ENCODE measurements around the gene CCDC152. TPM values are rescaled to one million over a fixed set of nuclear protein-coding genes. Genes with fewer than 3 reads are reported as not detected.

Gene CCDC152
- total and polyA plus RNA-seq, 2 donors (not counting 3 experiments of a cell fraction or from before 2014, with no cell fraction given): 0.48 to 2.8 TPM

DNA sequence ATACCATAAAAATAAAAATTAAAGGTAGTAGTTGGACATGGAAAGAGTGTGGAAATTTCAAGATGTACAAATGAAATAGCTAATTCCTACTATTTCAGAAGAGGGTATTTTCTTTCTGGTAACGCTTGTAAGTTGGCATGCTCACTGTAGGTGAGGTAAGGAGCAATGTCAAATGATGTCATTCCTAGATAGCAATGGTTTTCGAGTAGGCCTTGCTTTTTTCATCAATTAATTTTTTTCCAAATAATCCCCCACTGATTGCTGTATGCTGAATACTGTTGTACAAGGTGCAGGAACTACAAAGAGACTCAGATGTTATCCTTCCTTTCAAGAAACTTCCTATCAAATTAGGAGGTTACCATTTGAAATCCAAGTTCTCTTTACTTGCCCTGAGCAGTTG, 56.0 kb downstream of the CCDC152 start:
- ChIA-PET POLR2A (no interaction called here), CTCF (interaction anchor here (1.3 kb wide), 1 partner anchor 28 kb away, joined by 3 read pairs; no protein-coding TSS in a partner anchor)
- Histone ChIP-seq H3K9me1 (replicated peaks; ENCODE audit: control insufficient read depth, extremely low read depth, insufficient read depth, low read length) (no peaks in the 10 kb centered on the region), H3K9ac (replicated peaks; ENCODE audit: extremely low read depth, insufficient read depth, low read length) (no peak overlapping the region), H2AFZ (ENCODE audit: low read depth, low read length) (no peak overlapping the region), H3K79me2 (ENCODE audit: control insufficient read depth, insufficient read depth, low read length) (no peaks in the 10 kb centered on the region), H3K4me2 (ENCODE audit: insufficient read depth, low read length) (no peak overlapping the region), H3K27me3 (ENCODE audit: control insufficient read depth in 2 of 2, insufficient read depth in 2 of 2, low read length in 2 of 2) (no peaks in the 10 kb centered on the region), H4K20me1 (replicated peaks; ENCODE audit: control insufficient read depth, extremely low read depth, insufficient read depth, low read length) (no peaks in the 10 kb centered on the region), H3K4me1 (ENCODE audit: control insufficient read depth, extremely low read depth, insufficient read depth, low read length) (no peaks in the 10 kb centered on the region), H3K27ac (ENCODE audit: insufficient read depth, low read depth, low read length) (no peak overlapping the region), H3K4me3 (replicated peaks in 1 of 3; ENCODE audit: insufficient read depth in 1 of 3, low read depth in 1 of 3, low read length in 3 of 3) (no peak overlapping the region), H3K9me3 (replicated peaks; ENCODE audit: control insufficient read depth, insufficient read depth, low read length) (no peaks in the 10 kb centered on the region), H3K36me3 (ENCODE audit: control insufficient read depth in 2 of 2, extremely low read depth in 1 of 2, insufficient read depth in 2 of 2, low read length in 2 of 2) (no peaks in the 10 kb centered on the region)
- dilution Hi-C loops (cut with MboI; ENCODE audit: extremely low pct_ligation_motif_present, low sequenced_read_pairs): no loop called here
- intact Hi-C loops (cut with micrococcal nuclease): no loop called here
- DNase-seq (ENCODE audit: low read depth, low spot score) (no peak), FAIRE-seq (no peak)
- TF ChIP-seq JUN (IDR thresholded peaks at IDR 0.05; ENCODE audit: borderline replicate concordance, insufficient read depth, insufficient read length, low read depth) (no peak), POLR2A (IDR thresholded peaks at IDR 0.05; ENCODE audit: low read depth, low read length) (no peak), GATA2 (IDR thresholded peaks at IDR 0.05; ENCODE audit: insufficient read depth, insufficient read length, low read depth, low read length) (no peak), EZH2 (IDR thresholded peaks at IDR 0.05; ENCODE audit: borderline replicate concordance, low read depth, low read length, severe bottlenecking) (no peak), FOS (IDR thresholded peaks at IDR 0.05; ENCODE audit: borderline replicate concordance, insufficient read depth, low read length) (no peak), POLR2AphosphoS5 (IDR thresholded peaks at IDR 0.05; ENCODE audit: insufficient read depth, low read depth, low read length) (no peak), MYC (IDR thresholded peaks at IDR 0.05; ENCODE audit: low read depth, low read length) (no peak)
- TF ChIP-seq, protein P1, sequence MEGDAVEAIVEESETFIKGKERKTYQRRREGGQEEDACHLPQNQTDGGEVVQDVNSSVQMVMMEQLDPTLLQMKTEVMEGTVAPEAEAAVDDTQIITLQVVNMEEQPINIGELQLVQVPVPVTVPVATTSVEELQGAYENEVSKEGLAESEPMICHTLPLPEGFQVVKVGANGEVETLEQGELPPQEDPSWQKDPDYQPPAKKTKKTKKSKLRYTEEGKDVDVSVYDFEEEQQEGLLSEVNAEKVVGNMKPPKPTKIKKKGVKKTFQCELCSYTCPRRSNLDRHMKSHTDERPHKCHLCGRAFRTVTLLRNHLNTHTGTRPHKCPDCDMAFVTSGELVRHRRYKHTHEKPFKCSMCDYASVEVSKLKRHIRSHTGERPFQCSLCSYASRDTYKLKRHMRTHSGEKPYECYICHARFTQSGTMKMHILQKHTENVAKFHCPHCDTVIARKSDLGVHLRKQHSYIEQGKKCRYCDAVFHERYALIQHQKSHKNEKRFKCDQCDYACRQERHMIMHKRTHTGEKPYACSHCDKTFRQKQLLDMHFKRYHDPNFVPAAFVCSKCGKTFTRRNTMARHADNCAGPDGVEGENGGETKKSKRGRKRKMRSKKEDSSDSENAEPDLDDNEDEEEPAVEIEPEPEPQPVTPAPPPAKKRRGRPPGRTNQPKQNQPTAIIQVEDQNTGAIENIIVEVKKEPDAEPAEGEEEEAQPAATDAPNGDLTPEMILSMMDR (IDR thresholded peaks at IDR 0.05; ENCODE audit: extremely low read depth in 1 of 2, insufficient read depth in 1 of 2, low read depth in 1 of 2, low read length in 2 of 2): no peak
- TF ChIP-seq, protein P2, sequence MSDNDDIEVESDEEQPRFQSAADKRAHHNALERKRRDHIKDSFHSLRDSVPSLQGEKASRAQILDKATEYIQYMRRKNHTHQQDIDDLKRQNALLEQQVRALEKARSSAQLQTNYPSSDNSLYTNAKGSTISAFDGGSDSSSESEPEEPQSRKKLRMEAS (IDR thresholded peaks at IDR 0.05; ENCODE audit: insufficient read depth, insufficient read length): no peak
- BruUV-seq (replicated peaks): no TSS peak
